Measurements from ENCODE around the gene BAAT. TPM values are rescaled to one million over a fixed set of nuclear protein-coding genes. Genes with fewer than 3 reads are reported as not detected.

BAAT gene
- total and polyA plus RNA-seq, 9 of the 15 experiments (the other 6 are each of a cell fraction or from before 2014, with no cell fraction given), result 0.17 to 0.76 (median 0.32) TPM

DNA sequence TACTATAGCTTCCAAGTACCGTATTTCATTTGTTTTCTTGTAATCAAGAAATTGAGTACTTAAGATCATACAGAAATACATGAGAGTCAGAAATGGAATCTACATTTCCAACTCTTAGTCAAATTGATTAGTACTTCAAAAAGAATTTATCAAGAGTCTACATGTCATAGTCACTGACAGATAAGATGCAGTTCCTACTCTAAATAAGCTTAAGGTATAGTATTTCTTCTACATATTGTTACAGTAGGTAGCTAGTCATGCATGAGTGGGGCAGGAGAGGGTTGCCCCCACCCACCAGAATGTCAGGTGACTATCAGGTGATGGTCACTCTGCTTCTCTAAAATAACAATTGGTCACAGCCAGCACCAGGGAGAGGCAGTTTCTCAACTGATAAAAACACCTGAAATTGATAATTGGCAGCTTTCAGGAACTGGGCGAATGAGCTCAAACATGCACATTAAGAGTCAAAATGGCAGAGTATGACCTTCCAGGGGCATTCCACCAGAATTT, 2.9 kb downstream of the BAAT start:
- no peak overlapping the region for H3K9ac ChIP-seq (ENCODE audit: insufficient read depth in 1 of 2, low read depth in 2 of 2, low read length in 2 of 2)
- DNase-seq (ENCODE audit: extremely low read depth in 1 of 4, low spot score in 3 of 4) (no peak), FAIRE-seq (peak; percentile 40), ATAC-seq (peak; percentile 39; the same call in 2 of the 3 replicates)
- in situ Hi-C loops (cut with MboI) (no loop called here), intact Hi-C loops (cut with micrococcal nuclease) (no loop called here)
- 71% methylated on average over 2 of the region's 2 CpGs for WGBS (ENCODE audit: insufficient coverage, low coverage, missing lambda C conversion rate)
- no peaks in the 10 kb centered on the region for H3K27me3 ChIP-seq (ENCODE audit: control insufficient read depth in 2 of 2, insufficient read depth in 2 of 2, low read length in 2 of 2)
- H3K27ac ChIP-seq (ENCODE audit: extremely low read depth, low read depth, low read length), result no peak overlapping the region
- no peaks in the 10 kb centered on the region for H3K9me1 ChIP-seq (ENCODE audit: control insufficient read depth, insufficient read depth, low read length)
- POLR2A ChIA-PET, result interaction anchor here (0.5 to 2.2 kb wide), 3 partner anchors 9 to 48 kb away, joined by 3 to 8 read pairs (median 4); no protein-coding TSS in a partner anchor
- peaks cover 3% of the 10 kb centered on the region in 2 experiments; a peak in 1 of 5 replicates for H3K4me1 ChIP-seq (replicated peaks in 1 of 2; ENCODE audit: control insufficient read depth in 2 of 2, insufficient read depth in 2 of 2, low read length in 2 of 2)
- H3K9me3 ChIP-seq (replicated peaks; ENCODE audit: control insufficient read depth, insufficient read depth, low read depth, low read length), result peaks cover 8% of the 10 kb centered on the region
- no peak overlapping the region for H3K4me2 ChIP-seq (ENCODE audit: insufficient read depth, low read length)
- peaks cover 3% of the 10 kb centered on the region; the same call in 2 of the 3 replicates for H3K36me3 ChIP-seq (ENCODE audit: control insufficient read depth, insufficient read depth, low read length)
- no peaks in the 10 kb centered on the region for H3K79me2 ChIP-seq (ENCODE audit: control insufficient read depth, insufficient read depth, low read length)
- CTCF ChIA-PET (ENCODE audit: low intra/inter-chr PET ratio), result no interaction called here
- no peak overlapping the region for H3K4me3 ChIP-seq
- no peaks in the 10 kb centered on the region for H4K20me1 ChIP-seq (replicated peaks; ENCODE audit: control insufficient read depth, insufficient read depth, low read length)
- no TSS peak for BruUV-seq (replicated peaks)
- H2AFZ ChIP-seq (ENCODE audit: low read depth, low read length), result peak overlapping the region; percentile 32; the same call in 1 of the 2 replicates
- TF ChIP-seq, protein P1, sequence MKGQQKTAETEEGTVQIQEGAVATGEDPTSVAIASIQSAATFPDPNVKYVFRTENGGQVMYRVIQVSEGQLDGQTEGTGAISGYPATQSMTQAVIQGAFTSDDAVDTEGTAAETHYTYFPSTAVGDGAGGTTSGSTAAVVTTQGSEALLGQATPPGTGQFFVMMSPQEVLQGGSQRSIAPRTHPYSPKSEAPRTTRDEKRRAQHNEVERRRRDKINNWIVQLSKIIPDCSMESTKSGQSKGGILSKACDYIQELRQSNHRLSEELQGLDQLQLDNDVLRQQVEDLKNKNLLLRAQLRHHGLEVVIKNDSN (CRISPR knock-in tag; IDR thresholded peaks at IDR 0.05), result peak; percentile 29; the same call in 1 of the 2 replicates
- TF ChIP-seq POLR2G (IDR thresholded peaks at IDR 0.05; ENCODE audit: low read depth, low read length), result no peak

DNA sequence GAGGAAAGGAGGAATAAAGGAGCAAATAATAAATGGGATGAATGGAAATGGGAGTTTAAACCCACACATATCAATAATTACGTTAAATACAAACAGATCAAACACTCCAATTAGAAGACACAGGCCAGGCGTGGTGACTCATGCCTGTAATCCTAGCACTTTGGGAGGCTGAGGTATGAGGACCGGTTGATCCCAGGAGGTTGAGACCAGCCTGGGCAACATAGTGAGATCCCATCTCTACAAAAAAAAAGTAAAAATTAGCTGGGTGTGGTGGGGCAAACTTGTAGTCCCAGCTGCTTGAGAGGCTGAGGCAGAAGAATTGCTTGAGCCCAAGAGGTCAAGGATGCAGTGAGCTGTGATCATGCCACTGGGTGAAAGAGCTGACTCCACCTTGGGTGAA, 3.7 kb downstream of the BAAT start:
- Histone ChIP-seq H3K27me3 (ENCODE audit: control insufficient read depth in 2 of 2, insufficient read depth in 2 of 2, low read length in 2 of 2) (no peaks in the 10 kb centered on the region), H3K4me1 (replicated peaks in 1 of 2; ENCODE audit: control insufficient read depth in 2 of 2, insufficient read depth in 2 of 2, low read length in 2 of 2) (peaks cover 3% of the 10 kb centered on the region in 2 experiments; a peak in 1 of 5 replicates), H3K9ac (ENCODE audit: insufficient read depth in 1 of 2, low read depth in 2 of 2, low read length in 2 of 2) (no peak overlapping the region), H3K4me2 (ENCODE audit: insufficient read depth, low read length) (no peak overlapping the region), H3K79me2 (ENCODE audit: control insufficient read depth, insufficient read depth, low read length) (no peaks in the 10 kb centered on the region), H3K9me1 (ENCODE audit: control insufficient read depth, insufficient read depth, low read length) (no peaks in the 10 kb centered on the region), H4K20me1 (replicated peaks; ENCODE audit: control insufficient read depth, insufficient read depth, low read length) (no peaks in the 10 kb centered on the region), H3K9me3 (replicated peaks; ENCODE audit: control insufficient read depth, insufficient read depth, low read depth, low read length) (peaks cover 6% of the 10 kb centered on the region), H2AFZ (ENCODE audit: low read depth, low read length) (no peak overlapping the region), H3K27ac (ENCODE audit: extremely low read depth, low read depth, low read length) (no peak overlapping the region), H3K36me3 (ENCODE audit: control insufficient read depth, insufficient read depth, low read length) (no peaks in the 10 kb centered on the region), H3K4me3 (no peak overlapping the region)
- TF ChIP-seq ZNF121 (CRISPR knock-in tag; conservative IDR thresholded peaks at IDR 0.05), result peak; percentile 79
- TF ChIP-seq, protein P2, sequence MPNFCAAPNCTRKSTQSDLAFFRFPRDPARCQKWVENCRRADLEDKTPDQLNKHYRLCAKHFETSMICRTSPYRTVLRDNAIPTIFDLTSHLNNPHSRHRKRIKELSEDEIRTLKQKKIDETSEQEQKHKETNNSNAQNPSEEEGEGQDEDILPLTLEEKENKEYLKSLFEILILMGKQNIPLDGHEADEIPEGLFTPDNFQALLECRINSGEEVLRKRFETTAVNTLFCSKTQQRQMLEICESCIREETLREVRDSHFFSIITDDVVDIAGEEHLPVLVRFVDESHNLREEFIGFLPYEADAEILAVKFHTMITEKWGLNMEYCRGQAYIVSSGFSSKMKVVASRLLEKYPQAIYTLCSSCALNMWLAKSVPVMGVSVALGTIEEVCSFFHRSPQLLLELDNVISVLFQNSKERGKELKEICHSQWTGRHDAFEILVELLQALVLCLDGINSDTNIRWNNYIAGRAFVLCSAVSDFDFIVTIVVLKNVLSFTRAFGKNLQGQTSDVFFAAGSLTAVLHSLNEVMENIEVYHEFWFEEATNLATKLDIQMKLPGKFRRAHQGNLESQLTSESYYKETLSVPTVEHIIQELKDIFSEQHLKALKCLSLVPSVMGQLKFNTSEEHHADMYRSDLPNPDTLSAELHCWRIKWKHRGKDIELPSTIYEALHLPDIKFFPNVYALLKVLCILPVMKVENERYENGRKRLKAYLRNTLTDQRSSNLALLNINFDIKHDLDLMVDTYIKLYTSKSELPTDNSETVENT (CRISPR knock-in tag; IDR thresholded peaks at IDR 0.05), result no peak
- in situ Hi-C loops (cut with MboI) (no loop called here), intact Hi-C loops (cut with micrococcal nuclease) (no loop called here)
- no TSS peak for BruUV-seq (replicated peaks)
- ATAC-seq, result no peak
- no peak for FAIRE-seq
- WGBS (ENCODE audit: insufficient coverage, low coverage, missing lambda C conversion rate), result 80% methylated on average over 3 of the region's 3 CpGs
- CTCF ChIA-PET (ENCODE audit: low intra/inter-chr PET ratio), result no interaction called here
- POLR2A ChIA-PET, result interaction anchor here (1.1 to 2.2 kb wide), 2 partner anchors 8 to 10 kb away, joined by 4 to 8 read pairs; no protein-coding TSS in a partner anchor
- no peak for DNase-seq (ENCODE audit: extremely low read depth in 1 of 4, low spot score in 3 of 4)

Measured in K562 (cell line).